HG03139 (cell line): ENCODE results near the gene GPER1.
"Not testable (repeated sequence)": the region's sequence is repeated elsewhere in the genome, so short reads cannot be mapped to it uniquely, and the experiment has no call there.

Experiments
- ATAC-seq: cut with Tn5 transposase; IDR thresholded peaks from one replicate; pipeline ENCODE4 v1.9.1; 2021; ENCODE audit not compliant: unreplicated experiment

The GPER1 gene

DNA sequence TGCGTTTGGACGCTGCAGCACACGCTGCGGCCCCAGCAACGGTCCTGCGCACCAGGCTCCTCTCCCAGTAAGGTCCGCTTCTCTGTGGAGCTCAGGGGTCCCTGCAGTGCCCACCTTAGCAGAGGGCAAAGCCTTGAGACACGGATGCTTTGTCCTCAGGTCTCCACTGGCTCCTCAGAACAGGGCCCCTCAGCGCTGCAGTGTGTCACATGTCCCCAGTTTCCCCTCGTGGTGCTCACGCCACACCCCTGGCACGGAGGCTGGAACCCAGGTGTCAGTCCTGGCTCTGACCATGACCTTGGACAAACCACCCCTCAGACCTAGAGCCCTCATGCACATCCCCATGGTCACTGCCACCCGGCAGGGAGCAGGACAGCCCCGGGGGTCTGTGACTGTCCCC is 19.9 kb upstream of the GPER1 start:
- ATAC-seq = no peak

DNA sequence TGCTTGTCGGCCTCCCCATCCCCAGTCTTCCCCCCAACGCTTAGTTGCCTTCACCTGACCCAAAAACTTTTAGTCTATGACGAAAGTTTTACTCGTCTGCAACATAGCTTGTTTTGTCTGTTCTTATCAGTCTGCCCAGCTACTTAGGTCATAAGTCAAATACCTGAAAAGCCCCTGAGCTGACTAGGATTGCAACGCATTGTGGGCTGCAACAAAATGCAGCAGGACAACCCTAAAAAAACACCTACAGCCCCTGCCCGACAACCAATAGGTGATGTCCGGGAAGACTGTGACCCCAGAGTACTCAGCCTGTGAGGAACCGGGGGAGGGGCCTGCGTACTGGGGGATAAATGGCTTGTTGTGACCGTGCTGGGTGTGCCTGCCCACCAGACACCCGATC is 19.3 kb upstream of the GPER1 start:
- ATAC-seq = no peak

DNA sequence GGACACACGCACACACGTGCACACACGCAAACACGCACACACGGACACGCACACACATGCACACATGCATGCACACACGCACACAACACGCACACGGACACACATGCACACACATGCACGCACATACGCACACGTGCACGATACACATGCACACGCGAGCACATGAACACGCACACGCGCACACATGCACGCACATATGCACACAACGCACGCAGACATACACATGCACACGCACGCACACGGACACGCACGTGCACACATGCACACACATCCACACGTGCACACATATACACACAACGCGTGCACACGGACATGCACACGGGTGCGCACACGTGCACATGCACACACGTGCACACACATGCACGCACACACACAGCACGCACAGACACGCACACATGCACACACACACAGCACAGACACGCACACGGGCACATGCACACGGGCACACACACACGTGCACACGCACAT is 17.3 kb upstream of the GPER1 start:
- ATAC-seq = no peak

DNA sequence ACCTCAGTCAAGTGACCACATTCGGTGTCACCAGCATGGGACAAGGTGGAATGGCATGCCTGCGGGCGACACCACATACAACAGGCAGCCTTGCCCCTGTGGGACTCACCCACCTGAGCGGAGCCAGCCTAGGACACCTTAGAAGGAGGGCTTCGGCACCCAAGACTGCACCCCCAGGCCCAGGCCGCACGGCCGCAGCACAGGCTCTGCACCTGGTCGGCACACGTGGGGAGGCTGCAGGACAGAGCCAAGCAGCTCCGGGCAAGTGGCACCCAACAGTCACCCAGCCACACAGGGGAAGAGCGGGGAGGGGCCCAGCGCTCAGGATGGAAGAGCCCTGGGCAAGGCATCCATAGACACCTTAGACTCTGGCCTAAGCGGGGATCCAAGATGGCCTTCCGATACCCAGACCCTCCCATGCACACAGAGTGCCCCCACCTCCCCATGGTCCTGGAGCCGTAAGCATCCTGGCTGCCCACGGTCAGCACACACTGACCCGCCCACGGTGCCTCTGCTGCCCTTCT is 16.1 kb upstream of the GPER1 start:
- no peak for ATAC-seq

DNA sequence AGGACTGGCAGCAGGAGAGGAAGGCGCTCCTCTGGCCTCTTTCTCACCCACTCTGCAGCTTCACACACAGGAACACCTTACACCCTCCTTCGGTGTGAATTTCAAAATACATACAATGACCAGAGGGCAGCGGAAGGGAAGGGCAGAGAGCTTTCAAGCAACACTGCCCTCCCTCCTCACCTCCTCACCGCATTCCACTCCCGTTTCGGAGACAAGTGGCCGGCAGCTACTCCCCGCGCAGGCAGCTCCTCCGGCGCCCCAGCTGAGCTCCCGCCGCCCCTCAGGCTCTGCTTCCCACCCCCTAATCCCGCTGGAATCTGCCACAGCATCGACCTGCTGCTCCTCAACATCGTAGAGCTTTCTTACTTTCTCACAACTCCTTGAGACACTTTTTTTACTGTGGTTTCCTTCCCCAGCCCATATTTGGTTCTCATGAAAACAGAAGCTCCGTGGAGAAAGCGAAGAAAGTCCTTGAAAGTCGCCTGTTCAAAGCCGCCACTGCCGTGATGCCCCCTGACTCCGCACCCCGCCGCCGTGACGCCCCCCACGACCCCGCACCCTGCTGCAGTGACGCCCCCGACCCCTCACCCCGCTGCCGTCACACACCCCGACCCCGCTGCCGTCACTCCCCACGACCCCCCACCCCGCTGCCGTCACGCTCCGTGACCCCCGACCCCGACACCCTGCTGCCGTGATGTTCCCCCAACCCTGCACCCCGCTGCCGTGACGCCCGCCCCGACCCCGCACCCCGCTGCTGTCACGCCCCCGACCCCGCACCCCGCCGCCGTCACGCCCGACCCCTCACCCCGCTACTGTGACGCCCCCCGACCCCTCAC is 14.6 kb upstream of the GPER1 start:
- no peak for ATAC-seq

DNA sequence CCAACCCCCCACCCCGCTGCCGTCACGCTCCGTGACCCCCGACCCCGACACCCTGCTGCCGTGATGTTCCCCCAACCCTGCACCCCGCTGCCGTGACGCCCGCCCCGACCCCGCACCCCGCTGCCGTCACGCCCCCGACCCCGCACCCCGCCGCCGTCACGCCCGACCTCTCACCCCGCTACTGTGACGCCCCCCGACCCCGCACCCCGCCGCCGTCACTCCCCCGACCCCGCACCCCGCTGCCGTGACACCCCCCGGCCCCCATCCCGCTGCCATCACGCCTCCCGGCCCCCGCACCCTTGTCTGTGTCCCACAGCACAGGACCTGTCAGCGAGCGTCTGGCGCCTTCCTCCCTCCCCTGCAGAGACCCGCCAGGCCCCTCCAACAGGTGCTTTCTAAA is 13.9 kb upstream of the GPER1 start:
- ATAC-seq = not testable (repeated sequence)

DNA sequence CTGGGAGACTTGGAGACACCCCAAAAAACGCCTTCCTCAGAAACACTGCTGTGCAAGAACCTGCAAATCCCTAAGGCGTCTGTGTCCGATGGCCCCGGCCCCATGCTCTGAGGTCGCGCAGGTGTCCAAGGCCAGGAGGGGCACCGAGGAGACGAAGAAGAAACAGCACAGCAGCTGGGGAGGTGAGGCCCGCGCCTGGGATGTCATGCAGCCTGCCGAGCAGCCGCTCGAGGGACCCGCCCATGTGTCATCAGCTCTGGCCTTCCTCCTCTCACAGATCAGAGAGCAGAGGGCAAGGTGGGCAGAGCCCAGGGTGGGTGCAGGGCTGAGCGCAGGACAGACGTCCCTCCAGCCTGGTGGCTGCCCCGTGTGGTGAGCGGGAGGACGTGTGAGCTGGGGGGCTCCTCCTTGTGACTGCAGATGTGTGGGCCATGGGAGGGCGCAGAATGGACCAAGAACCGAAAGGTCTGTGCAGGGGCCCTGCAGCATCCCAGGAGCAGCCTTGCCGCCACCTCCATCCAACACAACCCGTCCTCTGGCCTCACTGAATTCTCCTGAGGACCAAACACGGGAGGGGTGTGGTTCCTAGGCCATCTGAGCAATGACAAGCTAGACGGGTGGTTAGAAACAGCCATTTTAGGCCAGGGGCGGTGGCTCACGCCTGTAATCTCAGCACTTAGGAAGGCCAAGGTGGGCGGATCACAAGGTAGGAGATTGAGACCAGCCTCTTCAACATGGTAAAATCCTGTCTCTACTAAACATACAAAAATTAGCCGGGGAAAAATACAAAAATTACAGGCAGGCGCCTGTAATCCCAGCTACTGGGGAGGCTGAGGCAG is 13.1 kb upstream of the GPER1 start:
- no peak for ATAC-seq

DNA sequence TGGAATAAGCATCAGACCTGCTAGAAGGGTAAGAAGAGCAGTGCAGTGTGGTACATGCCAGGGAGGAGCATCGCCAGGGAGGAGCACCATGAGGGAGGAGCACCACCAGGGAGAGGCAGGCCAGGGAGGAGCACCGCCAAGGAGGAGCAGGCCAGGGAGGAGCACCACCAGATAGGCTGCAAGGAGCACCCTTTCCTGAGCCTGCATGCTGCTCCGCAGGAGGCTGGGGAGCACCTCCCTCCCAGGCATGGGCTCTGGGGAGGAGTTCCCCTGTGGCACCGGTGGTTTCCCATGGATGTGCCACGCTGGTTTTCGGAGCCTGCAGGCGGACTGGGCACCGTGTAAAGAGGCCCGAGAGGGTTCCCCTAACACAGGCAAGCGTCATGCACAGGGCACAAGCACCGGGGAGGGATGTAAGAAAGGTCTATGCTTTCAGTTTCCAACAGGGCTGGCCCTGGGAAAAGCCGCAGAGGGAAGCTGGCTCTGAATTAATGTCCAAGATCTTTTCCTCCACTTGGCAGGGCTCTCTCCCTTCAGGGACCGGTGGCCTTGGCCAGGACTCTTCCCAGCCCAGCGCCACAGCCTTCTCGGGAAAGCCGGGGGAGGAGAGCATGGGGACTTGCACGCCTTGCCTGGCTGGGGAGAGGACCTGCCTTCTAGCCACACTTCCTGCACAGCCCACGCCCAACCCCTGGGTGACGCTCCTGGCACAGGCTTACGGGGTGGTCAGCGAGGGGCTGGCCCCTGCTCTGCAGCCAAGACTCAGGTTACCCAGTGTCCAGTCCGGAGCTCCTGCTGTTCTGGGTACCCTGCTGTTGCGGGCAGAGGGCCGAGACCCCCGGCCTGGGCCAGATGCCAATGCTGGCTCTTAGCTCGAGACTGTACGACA is 11.5 kb upstream of the GPER1 start:
- ATAC-seq = no peak

DNA sequence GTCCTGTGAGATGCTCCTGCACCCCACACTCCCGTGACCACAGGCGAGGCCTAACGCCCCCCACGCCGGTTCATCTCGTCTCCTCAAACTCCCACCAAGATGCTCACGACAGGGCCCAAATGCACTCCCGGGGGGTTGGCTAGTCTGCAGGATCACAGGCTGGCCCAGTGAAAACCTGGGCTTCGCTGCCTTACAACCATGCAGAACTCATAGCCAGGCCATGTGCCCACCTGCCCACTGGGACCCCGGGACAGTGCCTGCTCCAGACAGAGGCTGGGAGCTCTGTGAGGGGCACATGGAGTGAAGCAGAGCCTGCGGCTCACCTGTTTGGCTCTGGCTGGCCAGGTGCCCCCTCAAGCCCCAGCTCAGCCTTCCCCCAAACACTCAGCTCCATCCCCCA is 9.4 kb upstream of the GPER1 start:
- ATAC-seq = no peak

DNA sequence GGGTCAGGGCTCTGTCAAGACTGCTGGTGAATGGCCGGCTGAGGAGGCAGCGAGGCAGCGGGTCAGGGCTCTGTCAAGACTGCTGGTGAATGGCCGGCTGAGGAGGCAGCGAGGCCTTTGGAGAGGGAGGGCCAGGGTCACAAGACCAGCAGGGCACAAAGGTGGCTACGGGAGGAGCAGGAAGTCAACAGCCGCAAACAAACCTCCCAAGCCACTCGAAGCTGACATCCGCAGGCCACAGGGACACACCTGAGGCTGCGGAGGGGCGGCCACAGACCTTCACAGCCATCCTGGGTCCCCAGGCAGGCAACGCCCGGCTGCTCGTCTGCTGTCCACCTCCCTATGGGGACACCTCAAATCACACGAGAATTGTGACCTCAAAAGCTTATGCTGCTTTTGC is 8.9 kb upstream of the GPER1 start:
- ATAC-seq = no peak

DNA sequence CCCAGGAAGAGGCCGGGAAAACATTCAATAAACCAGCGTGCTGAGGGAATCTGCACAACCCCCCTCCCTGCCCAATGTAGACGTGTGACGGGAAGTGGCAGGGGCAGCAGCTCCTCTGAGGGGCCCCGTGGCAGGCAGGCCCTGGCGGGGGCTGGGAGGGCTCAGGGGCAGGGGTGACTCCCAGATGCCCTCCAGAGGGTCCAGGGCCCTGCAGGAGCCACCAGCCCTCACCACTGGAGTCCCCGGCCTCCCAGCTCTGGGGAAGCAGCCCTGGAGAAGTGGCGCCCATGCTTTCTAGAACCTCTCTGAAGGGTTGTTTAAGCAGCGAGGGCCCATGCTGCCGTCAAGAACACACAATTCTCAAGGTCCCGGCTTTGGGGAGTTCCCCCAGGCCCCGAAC is 8.4 kb upstream of the GPER1 start:
- no peak for ATAC-seq

DNA sequence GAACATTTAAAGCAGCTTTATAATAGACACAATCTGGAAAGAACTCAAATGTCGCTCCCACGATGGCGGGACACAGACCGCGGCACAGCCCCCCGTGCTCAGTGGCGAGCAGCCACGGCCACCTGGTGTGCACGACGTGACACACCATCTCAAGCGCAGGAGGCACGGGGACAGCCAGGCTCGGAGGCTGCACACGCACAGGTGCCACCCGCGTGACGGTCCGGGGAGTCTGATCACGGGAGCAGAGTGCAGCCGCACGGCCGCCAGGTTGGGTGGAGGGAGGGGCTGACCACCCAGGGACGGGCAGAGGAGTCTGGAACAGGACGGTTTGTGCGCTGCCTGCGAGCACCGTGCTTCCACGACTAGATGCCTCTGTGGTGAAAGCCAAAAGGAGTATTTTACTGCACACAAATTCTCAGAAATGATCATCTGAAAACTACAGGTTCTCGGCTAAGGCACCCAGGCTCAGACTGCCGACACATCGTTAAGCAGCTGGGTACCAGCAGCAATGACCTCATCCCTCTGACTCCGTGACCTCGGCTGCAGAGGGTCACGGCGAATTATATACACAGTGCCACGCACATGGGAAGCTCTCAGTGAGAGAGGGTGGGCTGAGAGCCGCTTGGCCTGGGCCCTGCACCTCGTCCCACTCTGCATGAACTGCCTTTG is 7.5 kb upstream of the GPER1 start:
- no peak for ATAC-seq

DNA sequence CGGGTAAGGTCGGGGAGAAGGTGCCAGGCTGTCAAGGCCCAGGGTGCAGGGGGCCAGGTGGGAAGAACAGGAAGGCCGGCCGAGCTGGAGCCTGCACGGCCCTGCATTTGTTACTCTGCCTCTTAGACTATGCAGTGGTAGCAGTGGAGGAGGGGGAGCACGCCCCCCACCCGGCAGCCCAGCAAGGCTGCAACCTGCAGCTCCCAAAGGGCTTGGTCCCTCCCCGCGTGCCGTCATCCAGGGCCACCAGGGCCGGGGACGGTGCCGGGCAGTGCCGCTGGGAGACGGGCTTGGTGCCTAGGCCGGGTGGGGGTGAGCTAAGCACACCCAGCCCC is 7.0 kb upstream of the GPER1 start:
- no peak for ATAC-seq

DNA sequence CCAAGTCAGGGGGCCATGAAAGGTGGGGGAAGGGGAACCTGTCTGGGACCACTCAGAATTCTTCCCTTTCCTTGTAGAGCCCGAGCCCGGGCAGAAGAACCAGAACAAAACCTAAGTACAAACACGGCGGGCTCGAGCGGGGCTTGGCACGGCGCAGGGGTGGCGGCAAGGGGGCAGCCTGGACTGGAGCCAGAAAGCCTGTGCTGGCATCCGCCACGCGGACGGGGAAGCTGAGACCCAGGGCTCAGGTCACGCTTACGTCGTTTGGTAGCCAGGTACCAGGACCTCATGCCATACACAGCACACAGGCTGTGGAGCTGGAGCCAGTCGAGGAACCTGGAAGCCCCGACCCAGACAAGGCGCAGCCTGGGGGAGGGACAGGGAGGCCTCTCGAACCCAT is 6.6 kb upstream of the GPER1 start:
- no peak for ATAC-seq

DNA sequence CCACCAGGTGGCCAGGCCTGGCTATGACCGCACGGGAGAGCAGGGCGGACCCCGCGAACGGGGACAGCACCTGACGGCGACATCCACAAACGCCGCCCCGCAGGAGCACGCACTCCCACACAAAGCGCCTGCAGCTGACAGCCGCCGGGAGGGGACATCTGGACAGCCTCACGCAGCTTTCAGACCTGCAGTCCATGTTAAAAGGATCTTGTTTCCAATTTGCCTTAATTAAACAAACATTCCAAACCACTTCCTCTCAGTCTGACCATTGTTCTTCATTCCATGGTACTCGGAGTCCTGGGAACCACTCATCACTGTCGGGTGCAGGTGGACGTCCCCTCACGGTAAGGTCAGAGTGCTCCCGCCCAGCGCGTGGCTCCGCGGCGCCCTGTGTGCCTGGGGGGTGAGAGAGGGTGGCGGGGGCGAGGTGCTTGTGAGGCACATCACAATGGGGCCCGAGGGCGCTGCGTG is 5.9 kb upstream of the GPER1 start:
- no peak for ATAC-seq

DNA sequence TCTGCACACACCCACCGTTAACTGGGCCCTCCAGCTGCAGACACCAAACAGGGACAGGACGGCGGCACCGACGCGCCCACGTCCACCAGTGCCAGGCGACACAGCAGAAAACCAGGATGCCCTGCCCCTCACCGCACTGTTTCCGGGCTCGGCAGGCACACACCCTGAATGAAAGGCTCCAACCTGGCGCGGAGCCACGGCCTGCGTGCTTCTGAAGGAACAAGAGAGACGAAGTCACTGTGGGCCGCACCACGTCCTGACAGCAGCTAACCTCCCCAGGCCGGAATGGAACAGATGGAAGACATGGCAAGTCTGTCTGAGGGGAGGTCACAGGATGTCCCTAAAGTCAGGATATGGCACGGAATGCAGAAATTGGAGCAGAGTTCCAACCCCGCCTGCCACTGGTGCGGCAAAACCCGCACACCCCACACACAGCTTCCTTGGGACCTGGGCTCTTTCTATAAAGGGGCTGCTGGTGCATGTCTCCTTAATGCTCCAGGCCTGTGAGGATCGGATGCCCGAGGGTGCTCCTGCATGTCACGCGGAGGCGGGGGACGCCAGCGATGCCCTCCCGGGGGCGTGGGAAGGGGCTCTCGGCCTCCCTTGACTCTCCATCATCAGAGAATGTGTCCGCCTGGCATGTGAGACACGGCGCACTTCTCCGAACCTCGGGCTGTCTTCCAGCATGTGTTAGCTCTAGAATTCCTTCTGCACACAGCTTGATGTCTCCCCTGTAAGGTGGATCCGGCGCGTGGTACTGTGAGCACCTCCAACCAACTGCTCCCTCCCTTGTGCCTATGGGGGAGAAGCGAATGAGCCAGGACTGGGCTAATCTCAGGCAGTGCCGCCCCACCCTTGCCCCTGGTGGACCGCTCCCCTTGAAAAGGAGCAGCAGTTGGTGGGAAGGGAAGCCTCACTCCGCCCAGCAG is 3.9 kb upstream of the GPER1 start:
- no peak for ATAC-seq

DNA sequence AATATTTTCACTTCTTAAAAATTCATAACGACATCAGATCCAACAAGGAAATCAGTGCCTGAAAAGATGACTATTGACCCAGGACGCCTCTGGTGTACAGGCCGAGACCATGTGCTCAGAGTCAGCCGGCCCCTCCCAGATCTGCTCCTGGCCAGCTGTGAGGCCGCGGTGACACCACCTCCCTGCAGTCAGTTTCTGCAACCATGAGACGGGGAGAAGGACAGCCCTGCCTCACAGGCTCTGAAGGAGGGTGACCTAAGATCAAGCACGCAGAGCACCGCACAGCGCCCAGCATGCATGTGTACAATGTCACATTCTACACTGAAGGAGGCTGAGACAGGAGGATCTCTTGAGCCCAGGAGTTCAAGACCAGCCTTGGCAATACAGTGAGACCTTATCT is 2.6 kb upstream of the GPER1 start:
- no peak for ATAC-seq

DNA sequence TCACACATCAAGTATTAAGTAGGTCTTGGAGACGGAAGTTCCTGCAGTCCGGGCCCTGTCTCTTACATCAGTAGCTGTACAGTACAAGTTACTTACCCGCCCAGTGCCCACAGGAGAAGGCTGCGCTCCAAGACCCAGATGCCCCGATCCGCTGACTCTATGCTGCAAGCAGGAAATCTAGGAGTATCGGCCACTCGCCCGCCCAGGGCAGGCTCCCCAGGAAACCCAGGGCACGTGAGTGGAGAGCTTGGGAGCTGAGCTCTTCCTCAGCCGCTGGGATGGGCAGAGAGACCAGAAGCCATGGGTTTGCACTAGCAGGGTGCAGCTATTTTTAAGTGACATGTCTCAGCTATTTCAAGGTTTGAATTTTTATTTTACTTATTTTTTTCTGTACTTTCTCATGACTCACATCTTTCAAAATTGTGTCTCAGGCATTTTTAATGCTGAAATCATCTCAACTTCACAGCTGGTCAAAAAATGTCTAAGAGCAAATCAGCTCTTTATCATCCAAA is 1.9 kb upstream of the GPER1 start:
- ATAC-seq = no peak
